ENCODE results near the gene NPW. TPM values are rescaled to one million over a fixed set of nuclear protein-coding genes. Genes with fewer than 3 reads are reported as not detected.

The NPW gene
- total and polyA plus RNA-seq, 8 donors = 0.94 to 5.4 (median 2.7) TPM

GRCh38 chr16:2002406-2003230 is 17.0 kb upstream of the NPW start:
- DNase-seq (peak in 1 of 4 donors; percentile 71), ATAC-seq (no peak)
- no peak overlapping the region for H3K4me3 ChIP-seq
- peaks cover 19 to 43% of the 10 kb centered on the region in 2 donors for H3K4me1 ChIP-seq
- no peaks in the 10 kb centered on the region for H3K27me3 ChIP-seq
- no peaks in the 10 kb centered on the region for H3K9me3 ChIP-seq
- TF ChIP-seq, protein P1, sequence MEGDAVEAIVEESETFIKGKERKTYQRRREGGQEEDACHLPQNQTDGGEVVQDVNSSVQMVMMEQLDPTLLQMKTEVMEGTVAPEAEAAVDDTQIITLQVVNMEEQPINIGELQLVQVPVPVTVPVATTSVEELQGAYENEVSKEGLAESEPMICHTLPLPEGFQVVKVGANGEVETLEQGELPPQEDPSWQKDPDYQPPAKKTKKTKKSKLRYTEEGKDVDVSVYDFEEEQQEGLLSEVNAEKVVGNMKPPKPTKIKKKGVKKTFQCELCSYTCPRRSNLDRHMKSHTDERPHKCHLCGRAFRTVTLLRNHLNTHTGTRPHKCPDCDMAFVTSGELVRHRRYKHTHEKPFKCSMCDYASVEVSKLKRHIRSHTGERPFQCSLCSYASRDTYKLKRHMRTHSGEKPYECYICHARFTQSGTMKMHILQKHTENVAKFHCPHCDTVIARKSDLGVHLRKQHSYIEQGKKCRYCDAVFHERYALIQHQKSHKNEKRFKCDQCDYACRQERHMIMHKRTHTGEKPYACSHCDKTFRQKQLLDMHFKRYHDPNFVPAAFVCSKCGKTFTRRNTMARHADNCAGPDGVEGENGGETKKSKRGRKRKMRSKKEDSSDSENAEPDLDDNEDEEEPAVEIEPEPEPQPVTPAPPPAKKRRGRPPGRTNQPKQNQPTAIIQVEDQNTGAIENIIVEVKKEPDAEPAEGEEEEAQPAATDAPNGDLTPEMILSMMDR (IDR thresholded peaks at IDR 0.05) = no peak
- no peak overlapping the region for H3K27ac ChIP-seq
- intact Hi-C loops (cut with DNase I) = no loop called here
- H3K36me3 ChIP-seq = peaks cover 0 to 59% of the 10 kb centered on the region in 2 donors

DNA sequence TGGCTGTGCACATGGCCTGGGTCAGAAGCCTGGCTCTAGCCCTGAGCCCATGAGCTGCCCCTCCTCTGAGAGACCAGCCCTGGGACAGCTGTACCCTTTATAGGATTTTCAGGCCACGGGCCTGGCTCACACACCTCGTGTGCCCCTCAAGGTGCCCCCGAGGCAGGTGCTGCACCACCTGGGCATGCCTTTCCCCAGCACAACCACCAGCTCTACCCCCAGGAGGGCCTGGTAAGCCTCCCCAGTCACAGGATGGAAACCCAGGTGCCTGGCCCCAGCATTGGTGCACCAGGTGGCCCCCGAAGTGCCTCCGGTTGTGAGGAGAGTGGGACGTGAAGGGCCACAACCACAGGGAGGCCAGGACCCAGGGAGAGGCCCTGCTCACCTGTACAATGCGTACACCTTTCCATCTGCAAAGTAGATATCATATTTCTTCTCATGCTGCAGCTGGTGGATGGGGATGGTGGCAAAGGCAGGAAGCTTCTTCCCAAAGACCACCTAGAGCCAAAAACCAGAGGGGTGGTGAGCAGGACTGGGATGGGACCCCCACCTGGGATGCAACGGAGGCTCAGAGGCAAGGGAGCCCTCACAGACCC is 16.3 kb upstream of the NPW start:
- TF ChIP-seq, protein P1 (IDR thresholded peaks at IDR 0.05) = no peak
- Histone ChIP-seq H3K4me3 (no peak overlapping the region), H3K4me1 (peaks cover 27 to 51% of the 10 kb centered on the region in 2 donors), H3K27me3 (no peaks in the 10 kb centered on the region), H3K36me3 (peaks cover 0 to 52% of the 10 kb centered on the region in 2 donors), H3K9me3 (no peaks in the 10 kb centered on the region), H3K27ac (no peak overlapping the region)
- intact Hi-C loops (cut with DNase I) = no loop called here
- ATAC-seq (no peak), DNase-seq (no peak)

DNA sequence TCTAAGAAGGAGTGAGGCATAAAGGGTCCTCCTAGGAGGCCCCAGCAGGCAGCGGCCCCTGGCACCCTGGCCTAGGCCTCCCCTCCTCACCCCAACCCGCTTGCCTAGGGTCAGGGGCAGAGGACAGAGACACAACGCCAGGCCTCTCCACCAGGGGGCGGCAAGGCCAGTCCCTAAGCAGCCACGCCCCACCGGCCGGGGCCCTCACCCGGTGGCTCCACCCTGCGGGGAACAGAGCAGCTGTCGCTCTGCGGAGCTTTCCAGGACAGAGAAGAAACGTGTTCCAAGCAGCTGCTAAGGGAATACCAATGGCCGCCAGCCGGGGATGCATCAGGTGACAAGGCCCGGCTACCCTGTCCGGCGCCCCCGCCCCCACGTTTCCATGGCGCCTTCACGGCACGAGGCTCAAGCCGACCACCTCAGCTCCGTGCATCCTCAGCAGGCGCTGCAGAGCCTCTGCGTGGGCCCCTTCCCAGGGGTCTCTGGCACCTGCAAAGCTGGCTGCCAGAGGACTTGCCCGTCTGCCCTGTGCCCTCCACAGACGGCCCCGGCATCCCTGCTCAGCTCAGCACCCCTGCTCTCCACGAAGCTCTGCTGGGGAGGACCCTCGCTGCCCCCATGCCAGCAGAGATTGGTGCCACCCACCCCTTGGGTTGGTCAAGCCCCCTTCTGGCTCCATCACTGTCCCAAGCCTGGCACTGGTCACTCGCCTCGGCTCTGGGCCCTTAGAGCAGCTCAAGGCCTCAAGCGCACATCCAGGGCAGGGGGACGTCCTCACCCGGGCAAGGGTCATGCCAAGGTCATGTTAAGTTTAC is 15.6 kb upstream of the NPW start:
- Histone ChIP-seq H3K27ac (no peak overlapping the region), H3K36me3 (peaks cover 0 to 45% of the 10 kb centered on the region in 2 donors), H3K9me3 (no peaks in the 10 kb centered on the region), H3K4me3 (no peak overlapping the region), H3K4me1 (peaks cover 32 to 58% of the 10 kb centered on the region in 2 donors), H3K27me3 (no peaks in the 10 kb centered on the region)
- DNase-seq (peak in 3 of 4 donors; percentile 87 to 97 (median 91)), ATAC-seq (peak; percentile 93)
- TF ChIP-seq, protein P1 (IDR thresholded peaks at IDR 0.05) = peak; percentile 85 to 93
- intact Hi-C loops (cut with DNase I) = no loop called here

- Histone ChIP-seq H3K4me1 (peaks cover 32 to 59% of the 10 kb centered on the region in 2 donors), H3K36me3 (peaks cover 0 to 36% of the 10 kb centered on the region in 2 donors), H3K4me3 (no peak overlapping the region), H3K27ac (no peak overlapping the region), H3K9me3 (no peaks in the 10 kb centered on the region), H3K27me3 (no peaks in the 10 kb centered on the region)
- ATAC-seq (no peak), DNase-seq (no peak)
- intact Hi-C loops (cut with DNase I) = no loop called here
- TF ChIP-seq, protein P1 (IDR thresholded peaks at IDR 0.05) = no peak
These were observed 14.6 kb upstream of the NPW start for GRCh38 chr16:2004795-2005517.

All from left lung (tissue), 10 donors.